Kasumi-1 (cell line): ENCODE measurements around the gene ZFHX3.

ENCODE experiments used
- DNase-seq, 2 experiments: peaks; one replicate each; lab custom pipeline; 2025; lab: John Stamatoyannopoulos, UW

The ZFHX3 gene

DNA sequence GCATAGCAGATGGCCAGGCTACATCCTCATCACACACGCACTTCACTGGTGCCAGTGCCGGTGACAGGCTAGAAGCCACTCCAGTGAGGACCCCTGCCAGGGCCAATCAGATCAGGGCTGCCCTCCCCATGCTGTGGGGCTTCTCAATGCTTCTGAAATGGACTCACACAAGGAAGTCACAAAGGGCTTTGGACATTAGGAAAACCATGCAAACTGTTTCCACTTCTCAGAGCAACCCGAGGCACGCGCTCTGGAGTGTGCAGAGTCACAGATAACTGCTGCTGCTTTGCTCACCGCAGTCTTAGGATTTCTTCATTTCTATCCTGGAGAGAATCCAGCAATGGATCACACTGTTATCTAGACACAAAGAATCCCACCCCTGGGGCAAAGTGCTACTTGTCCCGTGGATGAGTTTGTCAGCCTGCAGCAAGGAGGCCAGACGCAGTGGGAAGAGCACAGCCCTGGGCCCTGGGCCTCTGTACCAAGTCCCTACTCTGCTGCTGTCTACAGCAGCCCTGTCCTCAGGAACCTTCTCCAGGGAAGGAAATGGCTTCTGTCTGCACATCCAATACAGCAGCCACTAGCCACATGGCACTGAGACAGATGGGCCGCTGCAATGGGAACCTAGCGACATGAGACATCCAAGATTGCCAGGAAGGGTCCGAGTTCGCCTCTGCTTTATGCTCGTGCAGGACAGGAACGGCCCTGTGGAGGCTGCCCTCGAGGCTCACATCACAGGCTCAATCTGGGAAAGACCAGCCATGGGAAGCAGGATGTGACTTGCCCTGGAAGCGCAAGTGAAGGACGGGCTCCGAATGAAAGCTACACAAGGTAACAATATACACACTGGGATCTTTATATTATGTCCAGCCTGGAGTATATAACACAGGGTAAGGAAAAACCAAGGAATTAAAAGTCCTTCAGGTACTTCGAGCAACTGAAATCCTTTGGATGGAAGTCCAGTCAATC lies 169.3 kb downstream of the ZFHX3 start:
- peak; percentile 31 to 41 for DNase-seq

DNA sequence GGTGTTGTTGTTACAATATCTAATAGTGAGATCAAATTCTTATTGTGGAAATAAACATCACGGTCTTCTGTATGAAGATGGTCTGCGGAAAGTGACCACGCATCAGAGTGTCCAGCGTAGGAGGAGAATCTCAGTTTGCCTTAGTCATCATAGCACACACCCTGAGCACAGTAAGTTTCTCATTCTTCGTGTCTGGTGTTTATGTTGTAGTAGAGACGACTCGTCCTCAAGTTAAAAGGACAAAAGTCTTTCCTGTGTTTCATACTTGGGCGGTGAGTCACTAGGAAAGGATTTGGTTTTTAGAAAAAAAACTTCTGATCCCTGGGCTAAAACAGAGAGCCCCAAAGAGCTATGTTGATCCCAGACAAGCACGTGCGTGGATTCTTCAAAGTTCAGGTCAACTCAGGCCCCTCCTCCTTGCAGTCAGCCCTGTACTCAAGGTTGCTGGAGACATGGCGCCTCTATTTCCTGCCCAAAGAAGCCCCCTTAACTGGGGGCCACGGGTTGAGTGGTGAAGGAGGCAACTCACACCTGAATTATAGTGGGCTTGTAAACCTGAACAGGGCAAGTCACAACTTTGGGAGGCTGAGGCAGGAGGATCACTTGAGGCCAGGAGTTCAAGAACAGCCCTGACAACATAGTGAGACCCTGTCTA lies 170.4 kb downstream of the ZFHX3 start:
- peak; percentile 13 to 27 for DNase-seq

DNA sequence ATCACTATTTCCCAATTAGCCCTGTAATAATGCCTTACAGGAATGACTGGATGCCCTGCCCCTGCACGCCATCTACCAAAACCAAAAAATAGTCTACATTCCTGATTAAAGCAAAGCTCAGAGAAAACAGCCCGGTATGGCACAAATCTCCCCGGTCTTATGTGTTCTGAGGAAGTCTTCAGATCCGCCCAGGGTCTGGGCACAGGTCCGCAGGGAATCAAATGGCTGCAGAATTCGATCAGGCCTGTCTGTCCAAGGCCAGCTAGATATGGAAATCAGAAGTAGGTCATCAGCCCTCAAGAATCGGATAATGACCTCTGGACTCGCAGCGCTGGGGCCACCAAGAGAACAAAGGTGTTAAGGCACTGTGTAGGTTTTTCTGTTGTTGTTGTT lies 171.0 kb downstream of the ZFHX3 start:
- DNase-seq, result no peak

DNA sequence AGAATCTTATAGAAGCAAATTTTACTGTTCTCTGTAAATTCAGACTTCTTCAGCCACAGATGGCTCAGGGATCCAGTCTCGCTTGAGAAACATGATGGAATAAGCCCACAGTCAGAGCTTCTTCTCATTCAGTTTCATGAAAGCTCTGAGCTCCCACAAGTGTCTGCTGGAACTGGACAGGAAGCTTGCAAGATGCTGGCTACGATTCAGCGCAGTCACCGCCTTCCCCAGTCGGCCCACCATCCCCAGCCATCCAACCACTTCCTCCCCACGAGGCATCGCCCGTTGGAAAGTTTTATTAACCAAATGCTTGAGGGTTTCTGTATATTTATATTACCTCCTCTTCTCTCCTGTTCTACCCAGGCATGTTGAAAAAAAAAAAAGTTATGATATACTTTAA lies 171.7 kb downstream of the ZFHX3 start:
- DNase-seq, result peak; percentile 88 to 95

DNA sequence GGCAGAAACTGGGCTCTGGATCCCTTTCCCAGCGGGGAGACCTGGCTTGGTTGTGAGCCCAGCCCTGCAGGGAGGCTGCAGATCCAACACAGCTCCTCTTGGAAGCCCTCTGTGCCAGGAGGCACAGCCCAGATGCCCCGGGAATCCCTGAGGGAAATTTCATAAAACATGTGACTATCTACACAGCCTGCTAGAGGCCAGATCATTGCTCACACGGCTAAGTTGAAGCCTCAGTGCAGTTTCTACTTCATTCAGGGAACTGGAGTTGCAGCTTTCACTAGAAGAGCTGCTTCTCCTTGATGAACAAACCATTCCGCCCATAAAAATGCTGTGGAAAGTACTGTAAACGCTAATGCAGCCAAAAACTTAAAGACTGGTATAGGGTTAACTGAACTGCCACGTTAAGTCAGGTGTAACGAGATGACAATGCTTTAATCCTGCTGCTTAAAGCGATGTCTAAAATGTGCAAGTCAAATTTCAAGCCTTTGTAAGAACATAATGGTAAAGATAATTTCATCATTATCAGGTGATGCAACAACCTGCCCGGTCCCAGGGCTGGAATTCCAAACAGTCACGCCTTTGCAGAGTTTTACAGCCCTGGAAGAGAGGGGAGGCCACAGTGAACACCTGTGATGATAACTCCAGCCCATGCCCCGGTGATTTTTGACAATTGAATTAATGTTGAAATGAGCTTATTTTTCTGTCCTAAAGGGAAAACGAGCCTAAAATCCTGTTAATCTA lies 172.5 kb downstream of the ZFHX3 start:
- peak in 1 of 2 experiments; percentile 4 for DNase-seq

DNA sequence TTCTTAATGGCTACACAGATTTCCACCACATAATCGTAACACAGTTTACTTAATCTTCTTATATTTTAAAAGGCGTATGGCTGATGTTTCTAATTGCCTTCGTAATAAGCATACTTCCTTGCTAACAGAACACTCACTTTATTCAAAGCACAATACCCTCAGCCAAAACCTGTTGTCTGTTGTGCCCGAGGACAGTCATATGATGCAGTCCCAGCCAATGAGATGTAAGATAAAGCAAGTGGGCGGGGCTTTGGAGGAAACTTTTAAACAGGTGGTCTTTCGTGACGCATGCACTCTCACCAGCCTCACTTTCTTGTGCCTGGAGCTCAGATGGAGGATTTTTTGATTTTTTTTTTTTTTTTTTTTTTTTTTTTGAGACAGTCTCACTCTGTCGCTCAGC lies 174.1 kb downstream of the ZFHX3 start:
- DNase-seq, result no peak

DNA sequence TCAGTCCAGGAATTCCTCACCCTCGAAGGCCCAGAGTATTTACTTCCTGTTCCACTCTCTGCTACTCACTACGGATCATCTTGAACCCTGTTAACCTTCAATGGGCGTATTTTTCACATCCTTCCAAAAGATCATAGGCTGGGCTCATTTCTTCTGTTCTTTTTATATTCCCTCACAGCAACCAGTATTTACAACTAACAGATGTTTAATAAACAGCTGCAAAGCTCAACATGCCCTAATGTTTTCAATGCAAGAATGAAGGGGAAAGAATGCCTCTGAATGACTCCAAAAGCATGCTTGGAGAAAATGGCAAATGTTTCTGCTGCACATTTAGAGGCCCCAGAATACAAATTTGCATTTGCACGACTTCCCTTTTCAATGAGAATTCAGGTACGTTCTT lies 174.9 kb downstream of the ZFHX3 start:
- no peak for DNase-seq

DNA sequence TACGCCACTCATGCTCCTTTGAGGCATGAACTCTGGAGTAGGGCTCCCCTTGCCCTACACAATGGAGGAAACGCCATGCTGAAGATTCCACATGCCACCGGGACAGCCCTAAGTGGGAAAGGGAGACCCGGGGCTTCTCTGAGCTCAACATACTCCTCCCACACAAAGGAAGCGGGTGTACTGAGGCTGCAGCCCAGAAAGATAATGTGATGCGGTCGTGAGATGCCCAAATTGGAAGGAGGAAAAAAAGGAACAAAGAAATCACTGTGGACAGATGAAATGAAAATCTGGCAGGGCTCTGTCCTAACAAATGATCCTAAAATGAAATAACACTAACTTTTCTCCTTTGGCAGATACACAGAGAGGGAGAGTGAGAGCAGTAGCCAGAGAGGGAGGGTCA lies 182.1 kb downstream of the ZFHX3 start:
- DNase-seq, result no peak

DNA sequence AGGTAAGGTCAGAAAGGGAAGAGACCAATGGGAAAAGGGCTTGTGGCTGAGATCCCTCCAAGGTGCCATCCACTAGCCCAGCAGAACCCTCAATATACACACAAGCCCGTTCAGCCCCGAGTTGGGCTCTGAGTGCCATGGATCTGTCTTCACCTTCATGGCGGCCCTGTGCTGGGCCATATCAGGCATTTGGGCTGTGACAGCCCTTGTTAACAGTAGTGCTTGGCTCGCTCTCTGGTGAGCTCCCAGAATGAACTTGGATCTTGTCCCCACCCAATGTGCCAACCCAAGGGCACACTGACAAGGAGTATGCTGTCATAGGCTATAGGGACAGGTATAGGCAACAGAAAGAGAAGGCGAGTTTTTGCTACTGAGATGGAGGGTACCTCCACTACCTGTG lies 182.7 kb downstream of the ZFHX3 start:
- no peak for DNase-seq

DNA sequence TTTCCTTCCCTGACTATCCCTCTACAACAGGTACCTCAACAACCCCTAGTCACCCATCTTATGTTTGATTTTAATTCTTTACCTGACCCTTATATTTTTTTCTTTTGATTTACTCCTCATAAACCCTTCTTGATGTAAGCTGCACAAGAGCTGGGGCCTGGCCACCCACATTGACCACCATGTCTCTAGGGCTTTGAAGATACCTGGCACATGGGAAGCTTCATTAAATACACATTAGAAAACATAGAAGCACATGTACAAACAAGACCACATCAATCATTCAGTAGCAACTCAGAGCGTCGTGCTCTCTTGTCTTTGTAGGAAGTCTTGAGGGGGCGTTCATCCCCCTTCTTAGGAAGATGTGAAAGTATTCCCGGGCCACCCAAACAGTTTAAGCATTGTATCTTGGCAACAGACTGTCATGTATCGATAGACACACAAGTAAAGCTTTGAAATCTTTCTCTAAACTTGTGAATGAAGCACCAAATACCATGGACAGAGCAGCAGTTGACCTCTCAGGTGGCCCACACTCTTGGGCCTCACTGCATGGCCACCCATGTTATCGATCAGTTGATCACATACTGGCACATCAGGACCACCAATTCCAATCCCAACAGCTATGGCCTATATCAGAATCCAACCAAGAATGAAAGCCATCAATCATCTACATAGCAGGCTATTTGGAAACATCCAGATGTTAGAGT lies 183.6 kb downstream of the ZFHX3 start:
- DNase-seq, result no peak

DNA sequence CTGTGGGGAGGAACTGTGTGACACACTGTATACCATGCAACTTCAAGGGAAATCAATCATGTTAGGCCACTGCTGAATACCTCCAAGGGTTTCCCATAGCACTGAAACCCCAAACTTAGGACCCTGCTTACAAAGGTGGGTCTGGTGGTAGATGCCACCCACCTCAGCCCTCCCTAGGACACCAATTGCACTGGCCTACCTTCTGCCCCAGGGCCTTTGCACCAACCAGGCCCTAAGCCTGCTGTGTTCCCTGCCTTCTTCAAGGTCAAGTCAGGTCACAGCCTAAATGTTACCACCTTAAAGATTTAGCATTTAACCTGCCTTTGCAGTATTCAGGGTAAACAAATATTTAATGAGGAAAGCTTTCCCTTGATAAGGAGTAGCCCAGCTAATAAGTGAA lies 185.8 kb downstream of the ZFHX3 start:
- DNase-seq, result no peak

DNA sequence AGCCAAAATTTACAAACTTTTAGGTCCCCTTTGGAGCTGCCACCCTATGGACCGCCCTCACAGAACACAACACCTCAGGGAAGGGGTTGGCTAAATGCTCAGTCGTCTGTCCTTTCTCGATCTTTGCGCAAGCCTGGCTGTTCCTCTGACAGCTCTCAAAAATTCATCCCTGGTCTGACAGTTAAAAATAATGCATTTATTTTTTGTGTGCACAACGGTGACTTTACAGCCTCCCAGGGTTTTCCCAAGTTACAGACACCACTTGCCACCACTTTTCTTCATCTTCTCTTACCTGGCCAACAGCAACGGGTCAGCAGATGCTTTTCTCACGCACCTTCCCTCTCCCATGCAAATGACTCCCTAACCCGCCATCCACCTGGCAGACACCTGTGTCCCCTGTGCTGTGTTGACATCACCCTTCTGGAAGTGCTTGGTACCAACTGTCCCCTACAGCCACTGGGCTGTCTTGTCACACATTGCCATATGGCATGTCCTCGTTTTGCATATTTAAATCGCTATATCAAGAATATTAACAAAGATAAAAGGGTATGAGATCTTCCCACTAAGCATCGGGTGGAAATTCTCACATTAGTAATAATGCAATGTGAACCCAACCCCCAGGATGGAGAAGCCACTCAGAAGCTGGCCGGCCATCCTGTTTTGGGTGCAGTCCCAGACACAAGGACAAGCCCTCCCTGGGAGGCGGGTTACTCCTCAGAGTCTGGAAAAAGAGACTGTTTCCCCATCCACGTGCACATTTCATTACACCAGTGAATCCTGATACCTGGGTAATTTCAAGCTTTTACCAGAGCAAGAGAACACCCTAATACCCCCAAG lies 187.0 kb downstream of the ZFHX3 start:
- DNase-seq, result no peak

DNA sequence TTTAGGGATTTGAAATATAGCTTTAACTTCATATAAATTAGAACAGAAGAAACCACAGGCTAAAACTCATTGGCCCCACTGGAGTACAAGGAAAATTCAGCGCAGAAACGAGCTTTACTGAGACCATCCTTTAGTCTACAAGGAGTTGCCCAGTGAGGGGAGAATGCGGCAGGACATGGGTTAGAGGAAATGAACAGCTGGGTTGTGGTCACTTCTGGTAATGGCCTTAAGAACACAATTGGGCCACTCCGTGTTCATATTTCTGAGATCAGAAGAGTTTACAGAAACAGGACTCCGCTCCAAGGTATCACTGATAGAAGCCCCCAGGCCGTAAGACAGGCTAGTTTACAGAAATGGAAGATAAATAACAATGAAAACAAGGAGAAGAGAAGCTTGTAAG lies 188.3 kb downstream of the ZFHX3 start:
- no peak for DNase-seq

DNA sequence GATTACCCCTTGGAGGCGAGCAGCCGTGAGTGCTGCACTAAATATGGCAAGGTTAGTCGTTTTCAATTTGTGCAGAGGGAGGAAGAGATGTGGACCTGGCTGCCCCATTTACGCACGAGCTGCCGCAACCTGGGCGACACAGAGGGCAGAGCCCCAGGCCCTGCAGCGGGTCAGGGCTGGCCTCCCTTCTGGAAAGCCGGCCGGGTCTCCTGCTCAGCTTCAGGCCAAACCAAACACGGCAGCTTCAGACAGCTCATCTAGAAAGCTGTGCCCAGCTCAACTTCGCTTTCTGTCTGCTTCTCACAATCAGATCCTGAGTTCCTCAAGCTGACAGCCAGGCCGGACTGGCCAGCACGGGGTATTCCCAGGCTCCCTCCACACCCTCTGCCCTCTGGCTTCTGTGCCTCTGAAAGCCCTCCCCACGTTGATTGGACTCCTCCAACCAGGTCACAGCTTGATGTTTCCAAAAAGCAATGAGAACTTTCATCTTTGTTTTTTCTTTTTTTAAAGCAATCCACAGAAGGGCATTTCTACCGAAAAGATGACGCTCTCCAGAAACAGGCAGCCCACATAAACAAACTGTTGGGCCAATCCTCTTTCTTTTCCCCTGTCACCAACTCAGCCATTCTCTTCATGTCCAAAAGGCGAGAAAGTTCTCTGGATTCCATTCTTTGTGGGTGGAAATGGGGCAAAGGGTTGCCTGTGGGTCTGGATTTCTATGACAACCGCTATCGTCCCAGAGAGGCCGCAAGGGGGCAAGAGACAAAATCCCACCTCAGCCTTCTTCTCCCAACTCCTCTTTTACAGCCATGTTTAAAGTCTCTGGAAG lies 189.0 kb downstream of the ZFHX3 start:
- DNase-seq, result no peak

DNA sequence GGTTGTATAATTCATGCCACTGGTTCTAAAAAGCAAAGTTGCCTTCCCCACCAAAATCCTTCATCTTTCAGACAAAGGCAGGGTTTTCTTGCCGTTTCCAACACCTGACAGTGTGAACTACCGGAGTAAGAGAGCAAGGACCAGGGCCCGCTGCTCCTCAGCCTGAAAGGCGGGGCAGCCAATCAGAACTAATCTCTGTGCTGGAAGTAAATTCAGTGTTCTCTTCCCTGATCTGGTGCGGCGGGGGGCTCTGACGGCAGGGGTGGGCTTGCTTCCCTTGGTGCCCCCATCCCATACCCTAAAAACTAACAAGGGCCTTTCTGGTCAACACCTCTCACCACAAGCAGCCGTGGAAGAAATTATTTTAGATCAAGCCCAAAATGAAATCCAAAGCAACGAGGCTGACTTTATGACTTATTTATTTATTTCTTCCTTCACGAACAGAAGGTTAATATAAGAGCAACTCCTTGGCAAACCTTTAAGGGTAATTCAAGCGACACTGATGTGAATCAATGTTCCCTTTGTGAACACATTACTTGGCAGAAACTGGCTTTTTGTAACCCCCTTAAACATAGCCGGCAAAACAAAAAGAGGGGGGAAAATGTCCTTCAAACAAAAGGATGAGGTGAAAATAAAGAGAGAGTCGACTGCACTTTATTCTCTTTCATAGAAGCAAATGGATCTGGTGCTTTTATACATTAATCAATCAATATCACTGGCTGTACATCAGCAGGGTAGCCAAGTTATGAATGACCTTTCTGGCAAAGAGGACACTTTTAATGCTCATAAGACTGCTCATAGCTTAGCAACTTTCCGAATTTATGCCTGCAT lies 189.9 kb downstream of the ZFHX3 start:
- no peak for DNase-seq

DNA sequence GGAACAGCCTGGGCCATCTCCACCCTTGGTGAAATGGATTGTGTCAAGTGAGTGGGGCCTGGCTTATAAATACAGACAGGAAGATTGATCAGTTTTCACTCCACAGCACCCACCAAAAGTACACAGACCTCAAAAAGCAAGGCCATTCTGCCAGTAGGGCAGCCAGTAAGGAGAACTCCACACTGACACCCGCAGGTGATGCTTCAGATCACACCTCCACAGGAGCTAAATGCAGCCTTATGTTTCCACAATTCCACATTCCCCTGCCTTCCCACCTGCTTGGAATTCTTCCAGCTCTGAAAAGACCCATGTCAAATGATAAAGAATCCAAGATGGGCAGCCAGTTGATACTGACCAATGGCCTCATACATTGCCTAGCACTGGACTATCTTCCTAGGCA lies 191.1 kb downstream of the ZFHX3 start:
- peak; percentile 40 to 57 for DNase-seq

DNA sequence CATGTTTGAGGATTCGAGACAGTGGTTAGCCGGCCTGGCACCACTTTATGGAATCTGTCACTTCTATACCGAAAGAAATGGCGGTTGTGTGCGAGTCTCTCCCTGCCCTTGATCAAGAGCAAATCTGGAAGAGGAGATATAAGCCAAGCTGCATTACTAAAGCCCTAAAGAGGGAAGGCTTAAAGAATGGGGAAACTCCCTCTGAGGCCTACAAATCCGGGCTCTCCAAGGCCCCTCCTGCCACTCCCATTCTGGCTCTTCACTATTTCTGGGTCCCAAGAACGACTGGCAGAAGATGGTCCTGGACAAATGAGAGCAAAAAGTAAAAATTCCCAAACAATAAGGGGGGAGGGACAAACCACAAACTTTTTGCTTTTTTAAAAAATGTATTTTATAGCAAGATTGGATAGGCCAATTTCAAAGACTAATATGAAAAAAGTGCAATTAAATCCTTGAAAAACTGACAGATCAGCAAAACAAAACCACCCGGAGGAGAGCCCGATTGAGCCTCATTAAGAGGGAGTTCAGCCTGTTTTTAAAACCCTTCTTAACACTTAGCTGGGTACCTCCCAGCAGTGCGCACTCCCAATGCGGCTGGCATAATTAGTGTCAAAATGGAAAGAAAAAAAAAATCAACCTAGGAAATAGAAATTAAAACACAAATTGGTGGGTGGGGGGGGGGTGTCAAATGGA lies 193.5 kb downstream of the ZFHX3 start:
- DNase-seq, result no peak

DNA sequence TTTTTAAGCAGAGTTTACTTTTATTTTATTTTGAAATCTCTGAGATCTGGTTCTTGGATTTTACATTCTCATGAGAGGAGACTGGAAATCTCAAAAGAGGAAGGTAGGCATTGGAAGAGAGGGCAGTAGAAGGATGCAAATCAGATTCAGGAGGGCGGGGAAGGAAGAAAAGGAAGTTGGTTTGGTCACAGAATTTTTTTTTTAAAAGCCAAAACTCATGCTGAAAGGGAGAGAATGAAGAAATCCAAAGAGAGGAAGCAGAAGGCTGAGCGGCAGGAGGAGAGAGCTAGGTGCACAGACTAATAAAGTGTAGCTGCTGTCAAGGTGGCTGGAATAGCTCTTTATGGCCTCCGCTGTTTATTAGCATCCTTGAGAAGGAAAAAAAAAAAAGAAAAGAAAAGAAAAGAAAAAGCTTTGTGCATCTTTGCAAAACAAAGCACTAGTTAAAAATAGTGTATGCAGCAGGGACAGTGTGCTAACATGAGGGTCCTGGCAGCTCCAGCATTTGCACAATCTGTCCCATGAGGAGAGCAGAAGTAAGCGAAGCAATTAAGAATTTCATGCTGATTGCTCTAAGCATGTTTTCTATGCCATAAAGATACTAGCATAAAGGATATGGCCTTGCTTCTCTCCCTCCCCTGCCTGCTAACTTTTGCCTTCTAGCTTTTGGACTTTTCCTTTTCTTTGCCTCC lies 194.2 kb downstream of the ZFHX3 start:
- DNase-seq, result peak; percentile 77 to 83
